ENCODE measurements around the gene ARHGAP4.

ARHGAP4 gene

DNA sequence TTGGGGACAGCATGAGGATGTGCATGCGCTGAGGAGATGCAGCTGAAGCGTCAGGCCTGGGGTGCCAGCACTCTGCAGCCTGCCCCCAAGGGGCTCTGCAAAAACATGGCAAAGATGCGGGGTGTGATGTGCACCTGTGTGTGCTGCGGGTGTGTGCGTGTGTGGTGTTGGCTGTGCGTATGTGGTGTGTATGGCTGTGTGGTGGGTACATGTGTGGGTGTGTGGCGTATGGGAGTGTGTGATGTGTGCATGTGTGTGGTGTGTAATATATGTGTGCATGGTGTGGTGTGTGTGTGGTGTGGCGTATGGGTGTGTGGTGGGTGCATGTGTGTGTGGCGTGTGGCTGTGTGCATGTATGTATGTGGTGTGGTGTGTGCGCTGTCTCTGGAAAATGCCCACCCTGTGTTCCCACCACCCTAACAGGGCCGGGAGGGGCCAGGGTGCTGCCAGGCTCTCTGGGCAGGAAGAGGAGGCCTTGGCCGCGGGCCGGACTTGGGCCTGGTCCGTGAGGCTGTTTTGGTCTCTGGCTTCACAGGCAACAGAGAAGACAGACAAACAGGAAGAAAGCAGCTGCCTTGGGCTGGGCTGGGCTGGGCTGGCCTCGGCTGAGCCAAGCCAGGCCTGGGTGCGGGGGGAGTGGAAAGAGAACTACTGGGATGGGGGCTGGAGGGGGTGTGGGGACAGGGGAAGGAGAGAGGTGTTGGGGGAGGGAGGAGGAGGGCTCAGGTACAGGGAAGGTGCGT lies 22.7 kb downstream of the ARHGAP4 start:
- no peak for DNase-seq

GRCh38 chrX:153902385-153902784 lies 23.7 kb downstream of the ARHGAP4 start:
- DNase-seq = no peak

DNA sequence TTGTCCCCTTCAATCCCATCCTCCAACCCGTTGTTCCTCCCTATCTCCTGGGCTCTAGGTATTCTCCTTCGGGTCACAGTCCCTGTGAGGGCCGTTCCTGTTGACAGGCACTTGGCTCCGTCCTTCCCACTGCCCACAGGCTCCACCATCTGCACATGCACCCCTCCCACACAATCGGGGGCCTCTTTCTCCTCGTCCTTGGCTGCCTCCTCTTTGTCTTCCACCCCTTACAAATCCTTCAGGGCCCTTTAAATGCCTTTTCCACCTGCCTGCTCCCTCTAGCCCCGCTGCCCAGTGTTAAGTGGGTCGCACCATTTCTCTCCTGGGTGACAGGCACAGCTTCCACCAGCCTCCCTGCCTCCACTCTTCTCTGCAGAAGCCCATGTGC lies 24.3 kb downstream of the ARHGAP4 start:
- DNase-seq = no peak

DNA sequence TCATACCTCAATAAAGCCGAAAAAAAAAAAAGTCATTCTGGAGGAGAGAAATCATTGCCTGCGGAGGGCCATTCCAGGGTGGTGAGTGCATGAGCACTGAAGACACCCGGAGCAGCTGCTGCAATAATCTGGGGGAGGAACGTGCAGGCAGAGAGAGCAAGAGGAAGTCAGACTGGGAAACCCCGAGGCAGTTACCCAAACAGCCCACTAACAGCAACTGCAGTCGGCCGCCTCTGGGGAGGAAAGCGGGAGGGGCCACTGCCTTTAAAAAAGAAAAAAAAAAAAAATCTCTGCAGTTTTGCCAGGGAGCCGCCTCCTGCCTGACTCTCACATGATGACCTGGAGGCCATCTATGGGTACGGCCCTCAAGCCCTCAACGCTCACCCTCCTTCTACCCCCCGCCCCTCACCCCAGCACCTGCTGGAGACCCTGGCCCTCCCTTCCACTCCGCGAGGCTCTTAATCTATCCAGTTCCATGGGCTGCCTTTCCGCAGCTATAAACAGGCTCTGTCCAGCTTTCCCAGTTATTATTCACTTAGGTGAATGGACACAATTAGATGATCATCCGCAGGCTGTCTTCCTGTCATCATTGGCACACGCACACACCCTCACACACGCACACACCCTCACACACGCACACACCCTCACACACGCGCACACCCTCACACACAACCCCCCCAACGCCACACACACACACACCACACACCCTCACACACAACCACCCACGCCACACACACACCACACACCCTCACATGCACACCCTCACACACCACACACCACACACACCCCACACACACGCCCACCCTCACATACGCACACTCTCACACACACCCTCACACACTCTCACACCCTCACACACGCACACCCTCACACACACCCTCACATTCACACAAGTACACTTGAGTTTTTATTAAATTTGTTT lies 25.0 kb downstream of the ARHGAP4 start:
- no peak for DNase-seq

DNA sequence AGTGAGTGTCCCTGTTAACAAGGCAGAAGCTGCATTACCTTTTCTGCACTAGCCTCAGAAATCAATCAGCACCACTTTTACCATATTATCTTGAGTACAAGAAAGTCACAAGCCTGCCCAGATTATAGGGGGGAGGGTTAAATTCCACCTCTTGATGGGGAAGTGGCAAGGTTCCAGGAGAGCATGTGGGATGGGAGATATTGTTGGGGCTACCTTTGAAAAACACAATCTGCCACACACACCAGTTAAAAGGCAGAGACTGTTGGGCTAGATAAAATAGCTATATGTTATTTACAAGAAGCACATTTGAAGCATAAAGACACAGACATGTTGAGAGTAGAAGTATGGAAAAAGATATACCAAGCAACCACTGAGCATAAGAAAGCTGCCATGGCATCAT lies 28.2 kb downstream of the ARHGAP4 start:
- DNase-seq = no peak

DNA sequence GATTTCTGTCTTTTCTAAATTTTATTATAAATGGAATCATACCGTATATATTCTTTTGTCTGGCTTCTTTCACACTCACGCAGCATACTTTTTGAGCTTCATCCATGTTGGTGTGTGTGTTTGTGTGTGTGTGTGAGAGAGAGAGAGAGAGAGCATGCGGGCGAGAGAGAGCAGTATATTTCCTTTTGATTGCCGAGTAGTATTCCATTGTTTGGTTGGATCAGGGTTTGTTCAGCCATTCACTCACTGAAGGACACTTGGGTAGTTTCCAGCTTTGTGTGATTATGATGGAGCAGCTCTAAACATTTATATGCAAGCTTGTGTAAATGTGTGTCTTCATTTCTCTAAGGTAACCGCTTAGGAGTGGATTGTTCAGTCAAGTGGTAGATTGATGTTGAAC lies 36.9 kb downstream of the ARHGAP4 start:
- no peak for DNase-seq

DNA sequence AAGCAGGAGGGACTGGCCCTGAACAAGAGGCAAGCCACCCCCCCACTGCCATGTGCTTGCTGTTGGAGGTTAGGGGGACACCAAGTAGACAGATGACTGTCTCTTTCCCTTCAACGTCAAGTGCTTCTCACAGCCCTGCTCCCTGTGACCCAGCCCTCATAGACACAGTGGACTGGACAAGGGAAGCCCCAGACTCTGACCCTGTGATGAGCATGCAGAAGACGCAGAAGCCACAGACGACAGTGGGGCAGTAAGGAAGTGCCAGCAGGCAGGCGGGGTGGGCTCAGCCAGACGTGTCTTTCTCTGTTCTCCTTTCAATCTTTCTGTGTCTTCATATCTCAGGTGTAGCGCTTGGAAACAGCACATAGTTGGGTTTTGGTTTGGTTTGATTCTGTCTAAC lies 37.7 kb downstream of the ARHGAP4 start:
- no peak for DNase-seq

GRCh38 chrX:153887385-153887784 lies 38.7 kb downstream of the ARHGAP4 start:
- DNase-seq = no peak

DNA sequence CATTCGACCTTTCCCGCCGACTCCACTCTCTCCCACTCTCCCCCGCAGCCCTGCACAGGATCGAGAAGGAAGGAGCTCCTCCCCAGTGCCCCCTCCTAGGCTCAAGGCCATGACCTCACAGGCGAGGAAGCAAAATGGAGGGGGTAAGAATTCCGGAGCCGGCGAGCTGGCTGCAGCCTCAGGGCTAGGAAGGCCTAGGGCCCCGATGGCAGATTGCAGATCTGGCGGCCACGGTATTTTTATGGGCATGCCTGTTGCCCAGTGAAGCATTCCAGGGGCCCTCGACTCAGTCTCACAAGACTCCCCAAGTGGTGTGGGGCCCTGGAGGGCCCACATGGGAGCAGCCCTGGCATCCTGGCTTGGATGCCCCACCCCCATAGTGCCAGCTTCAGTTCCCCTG lies 39.1 kb downstream of the ARHGAP4 start:
- no peak for DNase-seq

GRCh38 chrX:153885968-153886903 lies 39.8 kb downstream of the ARHGAP4 start, which contains the start of gene L1CAM:
L1CAM (minus strand) TSS chrX:153886173; CDS start chrX:153875836, 10,337 bp downstream.
- DNase-seq = no peak

GRCh38 chrX:153885208-153885787 lies 40.8 kb downstream of the ARHGAP4 start:
- DNase-seq = no peak

DNA sequence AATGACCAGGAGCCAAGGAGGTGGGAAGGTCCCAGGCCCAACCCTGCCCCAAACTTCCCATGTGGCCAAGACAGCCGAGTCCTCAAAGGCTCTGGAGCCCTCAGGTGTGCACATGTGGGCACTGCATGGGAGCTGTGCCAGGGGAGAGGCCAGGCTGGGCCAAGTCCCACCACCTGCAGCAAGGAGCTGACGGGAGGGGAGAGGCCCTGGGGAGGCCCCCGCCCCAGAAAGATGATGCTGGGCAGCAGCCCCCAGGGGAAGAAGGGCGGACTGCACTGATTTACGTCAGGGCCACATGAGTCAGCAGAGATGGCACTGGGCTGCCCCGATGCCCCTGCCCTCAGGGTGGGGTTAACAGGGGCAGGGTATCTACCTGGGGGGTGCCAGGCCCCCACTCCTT lies 41.5 kb downstream of the ARHGAP4 start:
- DNase-seq = no peak

- no peak for DNase-seq
Measured at GRCh38 chrX:153884136-153884535, 41.9 kb downstream of the ARHGAP4 start.

GRCh38 chrX:153883163-153883843 lies 42.8 kb downstream of the ARHGAP4 start:
- DNase-seq = no peak

GRCh38 chrX:153882557-153882956 lies 43.5 kb downstream of the ARHGAP4 start:
- DNase-seq = no peak

DNA sequence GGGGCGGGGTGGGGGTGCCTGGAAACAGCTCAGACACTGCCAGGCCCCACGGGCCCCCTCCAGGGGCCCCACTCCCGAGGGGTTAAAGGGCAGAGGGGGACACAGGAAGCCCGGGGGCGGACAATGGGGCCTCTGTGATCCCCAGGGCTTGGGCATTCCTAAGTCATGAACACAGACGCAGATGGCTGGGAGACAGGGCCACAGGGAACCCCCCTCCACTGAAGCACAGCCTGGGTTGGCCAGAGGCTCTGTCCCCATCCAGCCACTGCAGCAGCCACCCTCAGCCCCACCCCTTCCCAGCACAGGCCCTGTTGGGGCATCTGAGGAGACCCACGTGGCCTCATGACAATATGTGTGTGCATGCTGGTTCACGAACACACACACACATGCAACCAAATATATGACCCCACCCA lies 44.0 kb downstream of the ARHGAP4 start:
- DNase-seq = no peak

DNA sequence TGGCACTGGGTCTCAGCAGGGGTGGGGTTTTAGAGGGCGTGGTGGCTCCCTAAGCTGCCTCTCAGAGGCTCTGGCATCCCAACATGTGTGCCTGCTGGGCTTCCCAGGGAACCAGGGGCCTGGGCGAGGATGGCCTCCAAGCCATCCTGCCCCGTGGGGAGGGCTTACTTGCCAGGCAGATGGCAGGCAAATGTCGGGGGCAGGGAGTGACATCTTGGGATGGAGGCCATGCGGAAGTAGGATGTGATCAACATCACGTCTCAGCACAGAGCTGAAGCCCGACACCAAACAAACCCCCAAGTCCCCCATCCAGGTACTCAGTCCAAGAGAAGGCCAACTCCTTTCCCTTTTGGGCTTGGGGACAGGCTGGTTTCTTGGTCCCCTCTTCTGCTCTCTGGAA lies 44.8 kb downstream of the ARHGAP4 start:
- DNase-seq = no peak

DNA sequence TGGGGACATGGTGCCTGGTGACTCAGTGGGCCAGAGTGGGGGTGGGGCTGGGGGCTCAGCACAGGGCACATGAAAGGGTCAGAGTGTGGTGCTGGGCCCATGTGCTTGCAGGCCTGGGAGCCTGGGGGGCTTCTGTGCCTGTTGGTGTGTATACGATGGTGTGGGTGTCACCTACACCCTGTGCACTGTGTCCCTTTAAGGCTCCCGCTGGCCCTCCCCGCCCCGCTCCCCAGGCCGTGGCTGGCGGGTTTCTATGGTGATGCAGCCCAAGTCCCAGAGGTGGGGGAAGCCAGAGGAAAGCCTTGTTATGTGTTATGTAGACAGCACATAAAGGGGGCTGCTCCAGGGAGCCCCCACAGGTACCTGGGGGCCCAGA lies 45.6 kb downstream of the ARHGAP4 start:
- DNase-seq = no peak

- no peak for DNase-seq
Measured at GRCh38 chrX:153879741-153880439, 46.2 kb downstream of the ARHGAP4 start.

DNA sequence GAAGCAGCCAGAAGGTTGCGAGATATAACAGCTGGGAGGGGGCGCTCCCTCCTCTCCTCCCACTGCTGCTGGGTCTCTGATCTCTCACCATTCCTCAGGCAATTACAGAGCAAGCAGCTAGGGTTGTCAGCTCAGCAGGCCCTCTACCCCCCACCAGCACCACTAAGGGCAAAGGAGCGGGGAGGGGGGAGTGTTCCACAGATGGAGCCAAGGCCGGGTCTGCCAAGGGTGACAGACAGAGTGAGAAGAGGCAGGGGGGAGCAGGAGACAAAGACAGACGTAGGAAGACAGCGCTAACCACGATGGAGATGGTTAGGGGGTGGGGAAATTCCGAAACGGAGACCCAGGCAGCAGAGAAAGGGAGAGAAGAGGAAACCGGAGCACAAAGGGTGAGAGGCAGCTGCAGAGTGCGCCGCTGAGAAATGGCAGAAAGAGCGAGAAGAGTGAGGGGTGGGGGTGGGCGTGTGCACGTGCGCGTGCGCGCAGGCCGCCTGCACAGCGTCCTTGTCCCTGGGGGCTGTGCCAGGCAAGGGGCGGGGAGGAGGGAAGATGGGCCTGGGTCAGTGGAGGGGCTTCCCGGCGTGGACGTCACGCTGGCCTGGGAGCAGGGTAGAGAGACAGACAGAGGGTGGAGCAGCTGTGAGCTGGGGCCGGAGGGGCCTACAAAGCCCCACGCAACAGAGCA lies 47.0 kb downstream of the ARHGAP4 start:
- no peak for DNase-seq

- no peak for DNase-seq
Measured at GRCh38 chrX:153878345-153878744, 47.7 kb downstream of the ARHGAP4 start.
